SJCRH30 (cell line): ENCODE results near the gene NKX2-3. TPM values are rescaled to one million over a fixed set of nuclear protein-coding genes. Genes with fewer than 3 reads are reported as not detected.

Experiments
- DNase-seq, 2 experiments: peaks; one replicate each; pipeline ENCODE4 v3.0.0-alpha.2; 2015 to 2020
- H3K27ac ChIP-seq: fragments of 250-450 bp; sonication (Bioruptor Pico); 2 replicates; pipeline ENCODE4 v1.5.1; 2020; ENCODE audit warnings: mild to moderate bottlenecking, moderate library complexity
- H3K27me3 ChIP-seq: fragments of 250-450 bp; sonication (Bioruptor Pico); 2 replicates; pipeline ENCODE4 v1.5.1; 2020; ENCODE audit warnings: mild to moderate bottlenecking, moderate library complexity
- H3K36me3 ChIP-seq: fragments of 250-450 bp; sonication (Bioruptor Pico); 2 replicates; pipeline ENCODE4 v1.5.1; 2020; ENCODE audit warnings: mild to moderate bottlenecking, moderate library complexity
- H3K4me1 ChIP-seq: fragments of 250-450 bp; sonication (Bioruptor Pico); 2 replicates; pipeline ENCODE4 v1.5.1; 2020; ENCODE audit warnings: mild to moderate bottlenecking, moderate library complexity
- H3K4me3 ChIP-seq: fragments of 250-450 bp; sonication (Bioruptor Pico); 2 replicates; pipeline ENCODE4 v1.5.1; 2020; ENCODE audit warnings: mild to moderate bottlenecking, moderate library complexity
- H3K9me3 ChIP-seq: fragments of 250-450 bp; sonication (Bioruptor Pico); replicated peaks from 2 replicates; pipeline ENCODE4 v1.5.1; 2020; ENCODE audit warnings: mild to moderate bottlenecking, moderate library complexity
- total RNA-seq: library from RNA; depleted of rRNA; stranded (reverse); fragments of >200 nt; shearing (Covaris generic); gene quantifications from 2 replicates; pipeline ENCODE4 v1.2.3, GENCODE V29; 2014

Gene NKX2-3
- total RNA-seq, 1 experiment from 2014 or later, result not detected

DNA sequence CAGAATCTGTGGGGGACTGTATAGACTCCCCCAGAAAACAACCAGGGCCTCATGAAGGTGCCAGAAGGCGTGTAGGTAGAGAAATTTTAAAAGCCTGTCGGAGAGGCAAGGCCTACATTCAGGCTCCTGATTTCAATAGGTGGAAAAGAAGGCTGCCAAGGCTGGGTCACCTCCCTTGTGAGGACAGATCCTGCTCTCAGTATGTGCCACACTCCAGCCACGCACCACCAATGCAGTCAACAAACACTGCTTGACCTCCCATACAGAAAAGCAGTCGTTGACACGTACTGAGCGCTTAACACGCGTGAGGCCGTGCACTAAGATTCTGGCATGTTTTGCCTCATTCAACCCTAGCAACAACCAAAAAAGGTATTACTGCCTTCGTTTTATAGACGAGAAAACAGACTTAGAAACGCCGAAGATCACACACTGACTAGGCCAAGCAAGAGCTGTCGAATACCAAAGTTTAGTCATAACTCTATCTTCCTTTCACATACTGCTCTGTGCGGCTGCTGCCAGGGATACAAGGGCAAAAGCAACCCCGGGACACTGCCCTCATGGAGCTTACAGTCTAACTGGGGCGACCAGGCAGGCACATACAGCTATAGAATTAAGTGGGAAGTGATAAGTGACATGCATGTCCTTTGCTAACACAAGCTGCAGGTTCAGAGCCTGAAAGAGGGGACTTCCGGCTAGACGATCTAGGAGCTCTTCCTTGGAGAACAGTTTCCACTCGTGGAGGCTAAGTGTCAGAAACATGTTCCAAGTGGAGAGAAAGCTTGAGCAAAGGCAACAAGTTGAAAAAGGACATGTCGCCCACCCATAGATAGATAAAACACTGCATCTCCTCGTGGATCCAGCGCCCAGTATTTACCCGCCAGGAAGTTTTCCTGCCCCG is 797 bp upstream of the NKX2-3 start:
- Histone ChIP-seq H3K4me1 (no peaks in the 10 kb centered on the region), H3K9me3 (no peaks in the 10 kb centered on the region), H3K27ac (no peak overlapping the region), H3K27me3 (no peaks in the 10 kb centered on the region), H3K4me3 (no peak overlapping the region), H3K36me3 (no peaks in the 10 kb centered on the region)
- no peak for DNase-seq

DNA sequence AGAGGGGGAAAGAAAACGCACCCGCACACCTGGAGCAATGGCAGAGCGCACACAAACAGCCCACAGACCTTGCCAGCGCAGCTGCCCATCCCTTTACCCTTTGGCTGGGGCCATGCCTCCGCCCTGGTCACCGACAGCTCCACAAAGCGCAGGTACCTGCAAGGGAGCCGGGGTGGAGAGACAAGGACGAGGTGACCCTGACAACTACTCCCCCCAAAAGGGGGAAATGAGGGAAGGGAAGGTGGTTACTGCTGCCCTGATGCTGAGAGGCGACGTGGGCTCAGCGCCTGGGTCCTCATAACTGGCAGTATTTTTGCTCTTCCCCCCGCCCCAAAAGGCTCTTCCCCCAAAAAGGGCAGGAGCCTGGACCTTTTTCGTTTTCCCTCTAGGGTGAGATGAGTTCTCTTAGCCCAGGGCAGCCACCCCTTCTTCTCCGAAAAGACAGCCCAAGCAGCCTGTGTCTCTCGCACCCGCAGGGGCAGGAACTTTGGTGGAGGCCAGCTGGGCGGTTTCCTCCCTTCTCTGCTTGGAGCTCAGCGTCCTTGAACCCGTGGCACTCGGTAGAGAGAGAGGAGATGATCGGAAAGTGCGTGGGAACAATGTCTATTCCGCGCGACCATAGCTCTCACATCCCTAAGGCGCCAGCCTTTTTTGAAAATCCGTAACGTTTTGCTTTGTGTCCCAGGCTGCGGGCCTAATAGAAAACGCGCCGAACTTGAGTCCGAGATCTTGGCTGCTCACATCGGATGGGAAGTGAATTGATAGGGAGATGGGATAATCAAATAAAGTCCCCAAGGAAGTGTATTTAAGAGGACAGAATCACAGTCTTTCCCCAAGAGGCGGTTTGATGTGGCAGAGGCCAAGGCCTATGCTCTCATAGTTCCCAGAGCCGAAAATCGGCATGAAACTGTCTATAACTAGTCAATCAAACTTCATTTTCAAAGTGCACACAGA is 1.0 kb downstream of the NKX2-3 start:
- no peak overlapping the region for H3K27ac ChIP-seq
- H3K27me3 ChIP-seq, result no peaks in the 10 kb centered on the region
- H3K36me3 ChIP-seq, result no peaks in the 10 kb centered on the region
- H3K9me3 ChIP-seq, result no peaks in the 10 kb centered on the region
- H3K4me3 ChIP-seq, result no peak overlapping the region
- no peaks in the 10 kb centered on the region for H3K4me1 ChIP-seq
- DNase-seq, result no peak

DNA sequence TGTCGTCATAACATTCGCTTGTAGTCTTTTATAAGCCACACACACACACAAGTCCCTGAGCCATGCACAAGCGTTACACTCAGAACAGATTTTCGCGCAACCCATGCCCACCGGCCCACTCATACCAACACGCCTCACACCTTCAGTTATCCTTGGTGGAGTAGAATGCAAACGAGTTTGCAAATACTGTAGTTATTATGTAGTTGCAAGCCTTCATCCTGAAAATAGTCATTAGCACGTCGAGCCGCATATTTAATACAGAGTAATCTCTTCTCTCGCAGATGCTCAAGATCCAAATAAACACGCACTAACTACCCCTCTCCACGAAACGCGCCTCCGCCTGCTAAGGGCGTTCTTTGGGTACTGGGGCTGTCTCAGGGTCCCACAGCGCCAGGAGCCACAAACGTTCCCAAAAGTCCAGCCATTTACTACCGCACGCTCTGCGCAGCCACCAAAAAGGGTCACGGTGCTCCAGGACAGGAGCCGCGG is 1.8 kb downstream of the NKX2-3 start:
- DNase-seq, result no peak
- Histone ChIP-seq H3K27ac (no peak overlapping the region), H3K36me3 (no peaks in the 10 kb centered on the region), H3K27me3 (no peaks in the 10 kb centered on the region), H3K9me3 (no peaks in the 10 kb centered on the region), H3K4me3 (no peak overlapping the region), H3K4me1 (no peaks in the 10 kb centered on the region)

DNA sequence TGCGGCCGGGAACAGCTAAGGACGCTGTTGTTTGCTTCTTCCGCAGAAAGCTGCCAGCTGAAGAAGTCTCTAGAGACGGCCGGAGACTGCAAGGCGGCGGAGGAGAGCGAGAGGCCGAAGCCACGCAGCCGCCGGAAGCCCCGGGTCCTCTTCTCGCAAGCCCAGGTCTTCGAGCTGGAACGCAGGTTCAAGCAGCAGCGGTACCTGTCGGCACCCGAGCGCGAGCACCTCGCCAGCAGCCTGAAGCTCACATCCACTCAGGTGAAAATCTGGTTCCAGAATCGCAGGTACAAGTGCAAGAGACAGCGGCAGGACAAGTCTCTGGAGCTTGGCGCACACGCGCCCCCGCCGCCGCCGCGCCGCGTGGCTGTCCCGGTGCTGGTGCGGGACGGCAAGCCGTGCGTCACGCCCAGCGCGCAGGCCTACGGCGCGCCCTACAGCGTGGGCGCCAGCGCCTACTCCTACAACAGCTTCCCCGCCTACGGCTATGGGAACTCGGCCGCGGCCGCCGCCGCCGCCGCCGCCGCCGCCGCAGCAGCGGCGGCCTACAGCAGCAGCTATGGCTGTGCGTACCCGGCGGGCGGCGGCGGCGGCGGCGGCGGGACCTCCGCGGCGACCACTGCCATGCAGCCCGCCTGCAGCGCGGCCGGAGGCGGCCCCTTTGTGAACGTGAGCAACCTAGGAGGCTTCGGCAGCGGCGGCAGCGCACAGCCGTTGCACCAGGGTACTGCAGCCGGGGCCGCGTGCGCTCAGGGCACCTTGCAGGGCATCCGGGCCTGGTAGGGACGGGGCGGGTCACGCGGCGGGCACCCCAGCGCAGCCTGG is 2.4 kb downstream of the NKX2-3 start:
- H3K9me3 ChIP-seq, result no peaks in the 10 kb centered on the region
- no peaks in the 10 kb centered on the region for H3K4me1 ChIP-seq
- no peak for DNase-seq
- H3K36me3 ChIP-seq, result no peaks in the 10 kb centered on the region
- H3K27me3 ChIP-seq, result no peaks in the 10 kb centered on the region
- H3K4me3 ChIP-seq, result no peak overlapping the region
- H3K27ac ChIP-seq, result no peak overlapping the region

DNA sequence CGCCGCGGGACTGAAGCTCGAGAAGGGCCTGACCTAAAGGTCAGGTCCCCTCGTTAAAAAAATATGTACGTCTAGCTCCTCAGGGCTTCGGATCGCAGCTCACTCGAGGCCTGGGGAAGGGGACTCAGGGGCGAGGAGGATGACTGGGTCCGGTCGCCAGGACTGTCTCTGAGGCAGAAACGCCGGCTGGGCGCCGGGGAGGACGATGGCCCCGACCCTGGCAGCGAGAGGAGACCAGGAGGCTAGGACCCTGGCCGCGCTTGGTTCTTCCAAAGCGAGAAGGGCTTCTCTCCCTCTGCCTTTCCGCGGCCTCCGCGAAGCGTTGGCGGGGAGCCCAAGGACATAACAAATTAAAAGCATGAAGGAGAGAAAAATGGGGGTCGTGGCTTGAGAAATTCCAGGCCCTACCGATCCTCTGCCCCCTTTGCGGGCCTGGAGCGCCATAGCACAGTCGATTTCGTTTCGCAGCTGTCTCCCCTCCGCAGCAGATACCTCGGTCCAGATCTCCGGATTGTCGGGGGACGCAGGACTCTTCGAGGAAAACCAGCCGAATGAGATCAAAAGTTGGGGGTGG is 3.1 kb downstream of the NKX2-3 start:
- DNase-seq, result no peak
- H3K4me1 ChIP-seq, result no peaks in the 10 kb centered on the region
- H3K36me3 ChIP-seq, result no peaks in the 10 kb centered on the region
- H3K9me3 ChIP-seq, result no peaks in the 10 kb centered on the region
- H3K27ac ChIP-seq, result no peak overlapping the region
- no peaks in the 10 kb centered on the region for H3K27me3 ChIP-seq
- no peak overlapping the region for H3K4me3 ChIP-seq

DNA sequence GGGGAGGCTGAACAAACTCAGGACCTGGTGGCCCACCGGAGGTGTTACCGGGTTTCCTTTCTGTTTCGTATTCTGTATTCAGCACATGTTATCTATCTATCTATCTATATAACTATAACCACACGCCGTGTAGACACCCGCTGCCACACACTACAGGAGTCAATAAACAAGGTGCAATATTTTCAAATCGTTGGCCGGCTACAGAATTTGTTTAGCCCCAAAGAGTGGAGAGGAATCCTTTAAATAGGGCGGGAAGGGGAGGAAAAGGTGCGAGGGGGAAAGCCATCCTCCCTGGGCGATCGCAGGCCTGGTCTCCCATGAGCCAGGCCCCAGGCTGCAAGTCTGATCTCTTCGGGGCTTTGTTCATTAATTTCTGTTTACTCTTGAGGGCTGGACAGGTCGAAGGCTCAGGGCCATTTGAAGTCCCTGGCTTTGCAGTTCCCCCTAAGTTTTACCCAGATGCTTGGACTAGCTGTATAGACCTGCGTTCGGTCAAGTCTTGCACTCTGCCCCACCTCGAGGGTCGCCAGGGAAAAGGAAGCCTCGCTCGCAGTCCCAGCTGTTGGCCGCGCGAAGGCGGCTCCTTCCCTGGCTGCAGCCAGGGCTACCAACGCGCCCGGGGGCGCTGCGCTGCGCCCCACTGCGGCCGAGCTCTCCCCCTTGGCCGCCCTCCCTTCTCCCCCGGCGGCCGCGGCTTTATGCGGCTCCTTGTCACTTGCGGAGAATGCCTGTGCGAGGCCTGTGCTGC is 3.8 kb downstream of the NKX2-3 start:
- DNase-seq, result no peak
- H3K27me3 ChIP-seq, result no peaks in the 10 kb centered on the region
- no peaks in the 10 kb centered on the region for H3K36me3 ChIP-seq
- H3K4me3 ChIP-seq, result no peak overlapping the region
- H3K4me1 ChIP-seq, result no peaks in the 10 kb centered on the region
- no peak overlapping the region for H3K27ac ChIP-seq
- no peaks in the 10 kb centered on the region for H3K9me3 ChIP-seq

DNA sequence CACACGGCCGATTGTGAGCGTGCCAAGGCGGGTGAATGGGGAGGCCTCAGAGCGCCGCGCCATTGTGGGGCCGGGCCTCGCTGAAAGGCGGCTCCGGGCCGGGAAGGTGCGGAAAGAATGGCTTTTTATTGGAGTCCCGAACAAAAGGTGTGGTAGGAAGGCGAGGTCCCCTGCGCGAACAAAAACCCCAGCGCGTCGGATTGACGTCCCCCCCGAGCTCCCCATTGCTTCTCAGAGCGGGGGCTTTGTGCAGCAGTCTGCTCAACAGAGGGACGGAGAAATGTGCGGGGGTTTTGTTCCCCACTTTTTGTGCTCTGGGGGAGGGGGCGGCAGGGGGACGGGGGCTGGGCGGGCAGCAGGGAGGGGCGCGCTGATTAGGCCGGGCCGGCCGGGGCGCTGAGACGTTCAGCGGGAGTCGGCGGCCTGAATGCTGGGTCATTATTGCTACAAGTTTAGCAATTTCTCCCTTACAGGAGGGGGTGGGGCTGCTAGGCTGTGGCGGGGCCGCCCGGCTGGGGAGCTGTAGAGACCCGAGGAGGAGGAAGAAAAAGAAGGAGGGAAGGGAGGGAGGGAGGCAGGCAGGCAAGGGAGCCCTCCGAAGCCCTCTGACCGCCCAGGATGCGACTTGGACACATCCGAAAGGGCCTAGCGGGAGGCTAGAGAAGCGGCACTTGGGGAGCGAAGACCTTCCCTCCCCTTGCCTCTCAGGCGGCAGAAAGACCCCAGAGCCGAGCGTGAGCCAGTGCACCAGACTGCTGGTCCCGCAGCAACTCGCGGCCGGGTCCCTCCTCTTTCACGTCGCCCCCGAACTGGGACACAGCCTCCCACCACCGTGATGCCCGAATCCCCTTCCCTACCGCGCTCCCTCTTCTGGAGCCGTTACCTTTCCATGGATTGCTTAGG is 4.6 kb downstream of the NKX2-3 start:
- Histone ChIP-seq H3K27ac (no peak overlapping the region), H3K27me3 (no peaks in the 10 kb centered on the region), H3K4me3 (no peak overlapping the region), H3K36me3 (no peaks in the 10 kb centered on the region), H3K4me1 (no peaks in the 10 kb centered on the region), H3K9me3 (no peaks in the 10 kb centered on the region)
- no peak for DNase-seq

DNA sequence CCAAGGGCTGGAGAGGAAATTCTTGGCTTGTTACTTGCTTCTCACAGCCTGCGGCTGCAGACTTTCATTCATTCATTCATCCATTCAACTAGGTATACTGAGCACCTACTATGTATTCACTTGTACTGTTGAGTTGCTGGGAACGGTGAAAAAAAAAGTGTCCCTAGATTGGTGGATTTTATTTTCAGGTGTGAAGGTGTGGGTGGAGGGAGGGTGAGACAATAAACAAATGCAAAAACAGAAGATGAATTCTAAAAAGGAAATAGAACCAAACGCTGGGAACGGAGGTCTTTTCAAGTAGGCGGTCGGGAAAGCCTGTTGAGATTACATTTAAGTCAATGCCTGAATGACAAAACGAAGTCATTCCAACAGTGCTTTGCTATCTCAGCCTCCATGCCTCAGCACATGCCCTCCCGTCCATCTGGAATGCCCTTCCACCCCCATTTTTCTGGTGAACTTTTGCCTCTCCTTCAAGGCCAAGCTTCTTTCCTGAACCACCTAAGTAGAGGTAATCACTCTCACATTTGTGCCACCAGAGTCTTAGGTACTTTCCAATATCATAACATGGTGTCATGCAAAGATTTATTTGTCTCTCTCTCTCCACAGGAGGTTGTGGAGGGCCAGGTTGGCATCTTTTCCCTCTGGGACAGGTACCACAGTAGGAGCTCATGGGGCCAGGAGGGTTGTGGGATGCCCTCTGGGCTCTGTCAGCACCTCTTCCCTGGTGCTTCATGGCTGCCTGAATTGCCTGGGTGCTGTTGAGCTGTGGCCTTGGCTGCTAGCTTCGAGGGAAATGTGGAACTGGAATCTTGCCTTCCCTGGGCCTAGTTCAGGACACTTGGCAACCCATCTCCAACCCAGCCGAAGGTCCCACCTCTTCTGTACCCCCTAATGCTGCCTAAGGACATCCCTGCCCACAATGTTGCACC is 5.5 kb downstream of the NKX2-3 start:
- Histone ChIP-seq H3K4me3 (no peak overlapping the region), H3K9me3 (no peaks in the 10 kb centered on the region), H3K27me3 (no peaks in the 10 kb centered on the region), H3K36me3 (no peaks in the 10 kb centered on the region), H3K27ac (no peak overlapping the region), H3K4me1 (no peaks in the 10 kb centered on the region)
- DNase-seq, result no peak

DNA sequence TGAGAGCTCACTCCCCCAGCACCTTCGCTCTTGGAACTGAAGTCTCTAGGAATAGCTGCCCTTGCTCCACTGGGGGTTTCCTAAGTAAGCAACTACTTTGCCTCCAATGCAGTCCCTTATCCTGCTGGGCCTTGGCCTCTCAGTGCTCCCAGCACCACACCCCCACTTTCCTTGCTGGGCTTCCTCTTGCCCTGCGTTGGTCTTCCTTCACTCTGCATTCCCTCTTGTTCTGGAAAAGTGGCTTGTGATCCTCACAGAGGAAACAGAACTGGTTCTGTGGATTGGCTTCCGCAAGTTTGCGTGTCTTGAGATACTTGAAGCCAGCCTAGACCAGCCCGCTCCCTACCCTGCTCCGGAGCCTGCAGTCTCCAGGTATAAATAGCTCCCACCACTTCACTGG is 6.4 kb downstream of the NKX2-3 start:
- Histone ChIP-seq H3K4me1 (no peaks in the 10 kb centered on the region), H3K27me3 (no peaks in the 10 kb centered on the region; the same call in 1 of the 2 replicates), H3K9me3 (no peaks in the 10 kb centered on the region), H3K27ac (no peak overlapping the region), H3K36me3 (no peaks in the 10 kb centered on the region), H3K4me3 (no peak overlapping the region)
- no peak for DNase-seq

DNA sequence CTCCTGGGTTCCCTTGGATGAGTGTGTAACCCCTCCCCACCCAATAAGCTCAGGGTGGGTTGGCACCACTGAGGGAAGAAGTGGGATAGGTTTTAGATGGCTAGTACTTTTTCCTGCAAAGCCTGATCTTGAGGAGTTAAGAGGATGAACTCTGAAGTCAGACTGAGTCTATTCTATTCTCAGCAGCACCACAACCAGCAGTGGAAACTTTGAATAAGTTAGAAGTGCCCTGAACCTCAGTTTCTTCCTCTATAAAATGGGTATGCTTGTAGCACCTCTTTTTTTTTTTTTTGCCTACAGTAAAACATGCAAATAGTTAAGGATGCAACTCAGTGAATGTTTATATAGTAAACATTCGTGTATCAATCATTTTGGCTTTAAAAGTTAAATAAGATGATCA is 7.1 kb downstream of the NKX2-3 start:
- Histone ChIP-seq H3K36me3 (no peaks in the 10 kb centered on the region), H3K27me3 (no peaks in the 10 kb centered on the region; the same call in 1 of the 2 replicates), H3K4me3 (no peak overlapping the region), H3K9me3 (no peaks in the 10 kb centered on the region), H3K4me1 (no peaks in the 10 kb centered on the region), H3K27ac (no peak overlapping the region)
- DNase-seq, result no peak

DNA sequence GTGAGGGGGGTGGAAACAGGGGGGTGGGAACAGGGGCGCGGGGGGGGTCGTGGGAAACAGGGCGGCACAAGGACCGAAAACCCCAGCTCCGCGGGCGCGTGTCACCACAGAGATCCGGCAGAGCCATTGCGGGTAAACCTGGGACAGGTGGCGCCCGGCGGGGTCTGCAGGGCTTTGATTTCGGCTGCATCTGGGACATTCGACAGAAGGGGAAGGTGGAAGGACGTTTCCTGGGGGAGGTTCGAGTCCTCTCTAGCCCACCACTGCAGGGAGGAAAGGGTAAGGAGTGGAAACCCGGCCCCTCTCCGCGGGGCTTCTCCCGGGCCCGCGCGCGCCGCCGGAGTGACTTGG is 7.5 kb downstream of the NKX2-3 start:
- DNase-seq, result no peak
- H3K27me3 ChIP-seq, result no peaks in the 10 kb centered on the region; the same call in 1 of the 2 replicates
- H3K27ac ChIP-seq, result no peak overlapping the region
- H3K36me3 ChIP-seq, result no peaks in the 10 kb centered on the region
- no peak overlapping the region for H3K4me3 ChIP-seq
- H3K4me1 ChIP-seq, result no peaks in the 10 kb centered on the region
- no peaks in the 10 kb centered on the region for H3K9me3 ChIP-seq
